A549 (cell line): ENCODE results near the gene TMEM53.

Experiments
- CTCF ChIP-seq: fragments of >200 bp; sonication (Bioruptor Twin); formaldehyde crosslinking; IDR thresholded peaks from 3 replicates; pipeline ENCODE4 v1.5.1; 2016
- ELK1 ChIP-seq: fragments of 150-350 bp; IDR thresholded peaks from 2 replicates; pipeline ENCODE4 v1.6.1; 2014; ENCODE audit warnings: low read depth, mild to moderate bottlenecking, low read length
- EP300 ChIP-seq, 2 experiments: fragments of >200 bp; sonication (Bioruptor Twin); formaldehyde crosslinking; IDR thresholded peaks; 2 replicates in 1 of 2; 3 replicates in 1 of 2; pipeline ENCODE4 v1.6.1; 2016 to 2017
- MAFK ChIP-seq: fragments of 450-650 bp; IDR thresholded peaks from 2 replicates; pipeline ENCODE4 v1.6.1; 2014; ENCODE audit not compliant: partially characterized antibody
- MAX ChIP-seq: IDR thresholded peaks from 2 replicates; pipeline ENCODE4 v1.6.1; 2012
- POLR2A ChIP-seq: IDR thresholded peaks from 2 replicates; pipeline ENCODE4 v1.6.1; 2012; ENCODE audit warnings: mild to moderate bottlenecking, low read length
- RFX5 ChIP-seq: fragments of 450-650 bp; IDR thresholded peaks from 2 replicates; pipeline ENCODE4 v1.7.1; 2014; ENCODE audit warnings: antibody characterized with exemption, mild to moderate bottlenecking, moderate library complexity
- SMC3 ChIP-seq: fragments of >200 bp; sonication (Bioruptor Twin); formaldehyde crosslinking; IDR thresholded peaks from 3 replicates; pipeline ENCODE4 v1.6.1; 2018; ENCODE audit warnings: inconsistent platforms

DNA sequence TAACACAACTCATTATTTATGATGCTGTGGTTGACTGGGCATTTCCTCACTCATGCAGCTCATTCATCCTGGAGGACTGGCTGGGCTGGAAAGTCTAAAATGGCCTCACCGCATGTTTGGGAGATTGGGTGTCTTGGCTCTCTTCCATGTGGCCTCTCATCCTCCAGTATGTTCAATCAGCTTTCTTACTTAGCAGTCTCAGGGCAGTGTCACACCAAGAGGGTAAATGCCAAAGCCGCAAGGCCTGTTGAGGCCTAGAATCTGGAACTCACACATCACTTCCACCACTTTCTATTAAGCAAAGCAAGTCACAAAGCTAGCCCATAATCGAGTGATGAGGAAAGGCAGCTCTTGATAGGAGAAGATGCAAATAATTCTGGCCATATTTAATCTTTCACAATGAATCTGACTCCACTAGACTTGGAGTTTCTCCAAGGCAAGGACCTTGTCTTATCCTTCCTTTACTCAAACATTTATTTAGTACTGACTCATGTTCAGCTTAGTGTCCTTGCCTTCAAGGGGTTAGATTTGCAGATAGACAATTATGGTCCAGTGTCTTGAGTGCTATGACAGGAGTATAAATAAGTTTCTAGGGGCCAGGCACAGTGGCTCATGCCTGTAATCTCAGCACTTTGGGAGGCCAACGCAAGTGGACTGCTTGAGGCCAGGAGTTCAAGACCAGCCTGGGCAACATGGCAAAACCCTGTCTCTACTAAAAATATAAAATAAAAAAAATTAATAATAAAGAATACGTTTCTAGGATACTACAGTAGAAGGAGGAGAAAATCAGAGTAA is 45.1 kb downstream of the TMEM53 start:
- no peak for TF ChIP-seq CTCF
- TF ChIP-seq MAFK, result no peak
- TF ChIP-seq RFX5, result no peak
- TF ChIP-seq SMC3, result no peak
- TF ChIP-seq ELK1, result no peak
- TF ChIP-seq POLR2A, result no peak
- TF ChIP-seq MAX, result no peak
- no peak for TF ChIP-seq EP300 (IDR thresholded peaks at IDR 0.05)
